Heart right ventricle (tissue), 16 donors: ENCODE data around the gene ASZ1. TPM values are rescaled to one million over a fixed set of nuclear protein-coding genes. Genes with fewer than 3 reads are reported as not detected.

ENCODE experiments used
- ATAC-seq, 8 donors: fragments of 200-7000 bp; cut with Tn5 transposase; one replicate each; pipeline ENCODE4 v1.9.1; 2020; ENCODE audit warnings: mild to moderate bottlenecking in 8 of 8, moderate library complexity in 8 of 8, moderate number of reproducible peaks in 1 of 8
- DNase-seq, 2 donors: peaks; one replicate each; pipeline ENCODE4 v3.0.0-alpha.2; 2020
- H3K27ac ChIP-seq, 10 donors: fragments of 200-600 bp; sonication (generic) in 2 of 10; one replicate each; pipeline versions ENCODE4 v1.5.0 to v1.8.0; 2020 to 2022; ENCODE audit warnings: mild to moderate bottlenecking in 3 of 10
- H3K27me3 ChIP-seq, 7 donors: fragments of 200-600 bp; one replicate each; pipeline ENCODE4 v1.8.0; 2021 to 2022; ENCODE audit warnings: mild to moderate bottlenecking in 2 of 7
- H3K36me3 ChIP-seq, 9 donors: fragments of 200-600 bp; sonication (generic) in 1 of 9; one replicate each; pipeline versions ENCODE4 v1.5.0 to v1.8.0; 2020 to 2022; ENCODE audit warnings: mild to moderate bottlenecking in 2 of 9
- H3K4me1 ChIP-seq, 9 donors: fragments of 200-600 bp; sonication (generic) in 1 of 9; one replicate each; pipeline versions ENCODE4 v1.5.0 to v1.8.0; 2020 to 2022; ENCODE audit warnings: mild to moderate bottlenecking in 4 of 9
- H3K4me3 ChIP-seq, 10 donors: fragments of 200-600 bp; sonication (generic) in 2 of 10; one replicate each; pipeline versions ENCODE4 v1.5.0 to v1.8.0; 2020 to 2022; ENCODE audit warnings: mild to moderate bottlenecking in 7 of 10, moderate library complexity in 2 of 10
- H3K9me3 ChIP-seq, 11 donors: fragments of 200-600 bp in 10 of 11; sonication (generic) in 2 of 11; one replicate each; pipeline versions ENCODE4 v1.5.0 to v1.8.0; 2013 to 2022; ENCODE audit warnings: mild to moderate bottlenecking in 2 of 11, control low read depth in 1 of 11, moderate library complexity in 1 of 11
- WGBS, 2 donors: extraction: QIAGEN DNeasy Blood & Tissue Kit; methylation state at CpG; one replicate each; pipeline ENCODE4 v1.1.7; 2013; ENCODE audit warnings: inconsistent platforms in 1 of 2; 5-methylcytosine and 5-hydroxymethylcytosine counted together
- intact Hi-C, 10 donors: fragments of 100-400 bp; cut with DNase I; formaldehyde crosslinking; loops; one replicate each; pipeline versions ENCODE4 v1.11.1 to v1.14.2; 2022
- polyA plus RNA-seq, 2 donors: library from polyadenylated mRNA; stranded (reverse); fragments of 200-250 nt; gene quantifications; one replicate each; pipeline ENCODE4 v1.2.3, GENCODE V29; 2013
- total RNA-seq, 10 donors: library from RNA; stranded (reverse); fragmentation: NEBNext Ultra II Directional in 3 of 10; extraction: Animal tissue kit (Norgen Biotek cat#: 25700) in 3 of 10; gene quantifications; one replicate each; pipeline versions ENCODE4 v1.2.1 to v1.2.4, GENCODE V29; 2021 to 2023
- TF ChIP-seq, protein P1 (sequence below), 9 donors: fragments of 200-600 bp; sonication (generic) in 2 of 9; IDR thresholded peaks; one replicate each; pipeline versions ENCODE4 v1.5.0 to v1.8.0; 2021 to 2022; ENCODE audit warnings: antibody characterized with exemption in 9 of 9, mild to moderate bottlenecking in 5 of 9, moderate library complexity in 1 of 9
- donor health status: Arrhythmogenic right ventricular cardiomyopathy.
- donor health status: ischemic (EF 13 %, LVEDD 7.1; RV severe dilation, severe dysfunction).
- donor health status: healthy with polysubstance abuse.
- donor health status: DM: no; HTN: yes; CAD: no.
- donor health status: DM: no; HTN: no; CAD: no.
- donor health status: ischemic (EF 25% LVEDD 6.9; RV normal size, moderate dysfunction).
- donor health status: ischemic (EF 25% LVEDD 5.7; RV mildly dilated, moderate dysfunction).
- donor health status: healthy.
- donor health status: DM: yes; HTN: yes; CAD: no.
- donor health status: Ischemic cardiomyopathy.
- donor health status: ischemic (EF 35%, LVEDD 5.7; RV mildly dilated, moderate dysfunction).
- donor health status: nonischemic (EF 11% LVEDD 7.7; RV severe dilation, severe dysfunction).
- donor health status: DM: yes; HTN: yes; CAD: no.
- donor health status: PGD.
- donor health status: ischemic (EF 29% LVEDD 5.4; RV normal size, mild dysfunction).
- donor health status: nonischemic (EF 23%, LVEDD 6.1; RV moderate dilation, normal function).

Gene ASZ1
- total and polyA plus RNA-seq, 12 donors: not detected

DNA sequence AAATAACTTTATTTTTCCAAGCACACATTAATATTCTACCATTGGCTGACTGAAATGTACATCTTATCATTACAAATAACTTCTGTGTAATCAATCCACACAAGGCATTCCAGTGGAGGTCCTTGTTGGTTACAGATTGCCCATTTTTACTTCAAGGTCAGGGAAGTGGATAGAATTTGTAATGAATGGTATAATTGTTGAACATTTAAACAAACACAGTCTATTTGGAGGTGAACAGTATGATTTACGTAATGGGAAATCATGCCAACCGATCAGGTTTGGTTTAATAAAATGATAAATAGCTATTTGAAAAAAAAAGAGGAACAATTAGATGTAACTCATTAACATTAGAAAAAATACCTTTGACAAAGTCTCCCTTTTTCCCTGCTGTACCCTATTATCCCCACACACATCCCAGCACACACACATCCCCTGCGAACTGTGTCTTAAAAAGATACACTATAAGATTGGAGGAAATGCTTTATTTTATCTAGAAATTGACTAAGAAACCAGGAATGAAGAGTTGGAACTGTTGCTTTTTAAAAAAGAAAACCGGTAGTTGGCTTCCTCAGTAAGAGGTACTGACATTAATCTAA is 19.0 kb upstream of the ASZ1 start:
- H3K27ac ChIP-seq: no peak overlapping the region
- peaks cover 0 to 19% (median 10%) of the 10 kb centered on the region in 11 donors for H3K9me3 ChIP-seq
- TF ChIP-seq, protein P1, sequence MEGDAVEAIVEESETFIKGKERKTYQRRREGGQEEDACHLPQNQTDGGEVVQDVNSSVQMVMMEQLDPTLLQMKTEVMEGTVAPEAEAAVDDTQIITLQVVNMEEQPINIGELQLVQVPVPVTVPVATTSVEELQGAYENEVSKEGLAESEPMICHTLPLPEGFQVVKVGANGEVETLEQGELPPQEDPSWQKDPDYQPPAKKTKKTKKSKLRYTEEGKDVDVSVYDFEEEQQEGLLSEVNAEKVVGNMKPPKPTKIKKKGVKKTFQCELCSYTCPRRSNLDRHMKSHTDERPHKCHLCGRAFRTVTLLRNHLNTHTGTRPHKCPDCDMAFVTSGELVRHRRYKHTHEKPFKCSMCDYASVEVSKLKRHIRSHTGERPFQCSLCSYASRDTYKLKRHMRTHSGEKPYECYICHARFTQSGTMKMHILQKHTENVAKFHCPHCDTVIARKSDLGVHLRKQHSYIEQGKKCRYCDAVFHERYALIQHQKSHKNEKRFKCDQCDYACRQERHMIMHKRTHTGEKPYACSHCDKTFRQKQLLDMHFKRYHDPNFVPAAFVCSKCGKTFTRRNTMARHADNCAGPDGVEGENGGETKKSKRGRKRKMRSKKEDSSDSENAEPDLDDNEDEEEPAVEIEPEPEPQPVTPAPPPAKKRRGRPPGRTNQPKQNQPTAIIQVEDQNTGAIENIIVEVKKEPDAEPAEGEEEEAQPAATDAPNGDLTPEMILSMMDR (IDR thresholded peaks at IDR 0.05): no peak
- DNase-seq (no peak), ATAC-seq (no peak)
- peaks cover 0 to 4% (median 0%) of the 10 kb centered on the region in 7 donors for H3K27me3 ChIP-seq
- H3K4me1 ChIP-seq: no peaks in the 10 kb centered on the region
- intact Hi-C loops: no loop called here
- 81 to 87% methylated on average over 4 of the region's 4 CpGs for WGBS, 2 donors
- H3K4me3 ChIP-seq: no peak overlapping the region
- H3K36me3 ChIP-seq: no peaks in the 10 kb centered on the region

DNA sequence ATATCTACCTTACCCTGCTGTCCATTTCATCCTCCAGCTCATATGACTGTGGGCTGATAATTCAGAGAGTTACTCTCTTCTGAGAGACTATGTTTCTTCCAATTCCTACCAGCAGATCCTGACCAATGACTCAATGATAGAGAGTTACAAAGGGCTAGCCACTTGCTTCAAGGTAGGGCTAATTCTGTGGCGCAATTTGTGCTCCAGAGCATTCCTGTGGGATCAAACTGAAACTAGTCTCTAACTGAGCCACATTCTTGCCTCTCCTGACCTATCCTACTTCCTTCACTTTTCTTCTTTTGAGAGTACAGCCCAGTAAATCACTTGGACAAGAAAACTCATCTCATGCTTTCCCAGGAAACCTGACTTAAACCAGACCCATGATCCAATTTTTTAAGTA is 17.9 kb upstream of the ASZ1 start:
- no peaks in the 10 kb centered on the region for H3K4me1 ChIP-seq
- DNase-seq (no peak), ATAC-seq (no peak)
- no peak overlapping the region for H3K27ac ChIP-seq
- WGBS, 2 donors: 80% methylated on average over 1 of the region's 1 CpG
- TF ChIP-seq, protein P1 (IDR thresholded peaks at IDR 0.05): no peak
- intact Hi-C loops: no loop called here
- H3K27me3 ChIP-seq: no peaks in the 10 kb centered on the region
- H3K36me3 ChIP-seq: no peaks in the 10 kb centered on the region
- H3K4me3 ChIP-seq: no peak overlapping the region
- H3K9me3 ChIP-seq: peaks cover 0 to 10% (median 3%) of the 10 kb centered on the region in 11 donors

- intact Hi-C loops: no loop called here
- DNase-seq: no peak
- WGBS, 2 donors: 61 to 70% methylated on average over 1 of the region's 1 CpG
- ATAC-seq: no peak
- H3K27ac ChIP-seq: no peak overlapping the region
- H3K9me3 ChIP-seq: peaks cover 0 to 5% (median 0%) of the 10 kb centered on the region in 11 donors
- no peak overlapping the region for H3K4me3 ChIP-seq
- H3K27me3 ChIP-seq: no peaks in the 10 kb centered on the region
- no peaks in the 10 kb centered on the region for H3K36me3 ChIP-seq
- H3K4me1 ChIP-seq: no peaks in the 10 kb centered on the region
- TF ChIP-seq, protein P1 (IDR thresholded peaks at IDR 0.05): no peak
Measured at GRCh38 chr7:117444646-117445045, 17.4 kb upstream of the ASZ1 start.

DNA sequence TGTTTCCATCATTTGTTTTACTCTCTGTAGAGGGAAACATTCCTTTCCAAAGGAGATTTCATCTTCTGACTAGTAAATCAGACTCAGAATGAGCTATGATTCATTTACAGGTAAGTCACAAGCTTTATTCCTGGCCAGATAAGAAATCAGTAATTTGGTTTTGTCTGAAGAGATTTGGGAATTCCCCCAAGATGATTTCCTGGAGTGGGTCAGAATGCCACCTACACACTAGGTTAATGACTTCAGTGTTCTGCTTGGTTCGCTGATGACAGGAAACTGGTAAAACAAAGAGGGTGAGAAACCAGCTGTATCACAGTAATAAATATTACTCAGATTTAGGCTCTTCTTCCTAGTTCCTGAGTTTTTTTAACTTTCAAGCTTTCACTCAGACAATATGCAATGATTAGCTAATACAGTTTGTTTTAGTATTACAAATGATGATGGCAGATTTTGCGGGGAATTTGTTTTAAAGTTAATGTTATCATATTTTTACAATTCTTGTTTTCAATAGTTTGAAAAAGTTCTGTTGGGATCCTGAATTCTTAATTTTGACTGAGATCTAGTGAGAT is 8.3 kb upstream of the ASZ1 start:
- H3K27me3 ChIP-seq: no peaks in the 10 kb centered on the region
- H3K4me3 ChIP-seq: no peak overlapping the region
- TF ChIP-seq, protein P1 (IDR thresholded peaks at IDR 0.05): no peak
- intact Hi-C loops: no loop called here
- no peak for DNase-seq
- no peaks in the 10 kb centered on the region for H3K4me1 ChIP-seq
- 67 to 72% methylated on average over 2 of the region's 2 CpGs for WGBS, 2 donors
- no peak for ATAC-seq
- no peaks in the 10 kb centered on the region for H3K36me3 ChIP-seq
- no peak overlapping the region for H3K27ac ChIP-seq
- no peaks in the 10 kb centered on the region for H3K9me3 ChIP-seq
